Coronary artery (tissue), 2 donors: ENCODE results near the gene SP2.

Experiments used
- DNase-seq: peaks from one replicate; pipeline ENCODE4 v3.0.0-alpha.2; 2017; ENCODE audit warnings: low spot score
- H3K27ac ChIP-seq, 2 donors: fragments of 200-600 bp; sonication (generic); one replicate each; pipeline ENCODE4 v1.5.1; 2016 to 2019
- H3K4me3 ChIP-seq: fragments of 200-600 bp; sonication (generic); 2 replicates; pipeline ENCODE4 v1.5.1; 2016; ENCODE audit warnings: mild to moderate bottlenecking, moderate library complexity
- TF ChIP-seq, protein P1 (sequence below): fragments of 200-600 bp; sonication (generic); IDR thresholded peaks from one replicate; pipeline ENCODE4 v1.5.1; 2019; ENCODE audit warnings: antibody characterized with exemption

The SP2 gene

DNA sequence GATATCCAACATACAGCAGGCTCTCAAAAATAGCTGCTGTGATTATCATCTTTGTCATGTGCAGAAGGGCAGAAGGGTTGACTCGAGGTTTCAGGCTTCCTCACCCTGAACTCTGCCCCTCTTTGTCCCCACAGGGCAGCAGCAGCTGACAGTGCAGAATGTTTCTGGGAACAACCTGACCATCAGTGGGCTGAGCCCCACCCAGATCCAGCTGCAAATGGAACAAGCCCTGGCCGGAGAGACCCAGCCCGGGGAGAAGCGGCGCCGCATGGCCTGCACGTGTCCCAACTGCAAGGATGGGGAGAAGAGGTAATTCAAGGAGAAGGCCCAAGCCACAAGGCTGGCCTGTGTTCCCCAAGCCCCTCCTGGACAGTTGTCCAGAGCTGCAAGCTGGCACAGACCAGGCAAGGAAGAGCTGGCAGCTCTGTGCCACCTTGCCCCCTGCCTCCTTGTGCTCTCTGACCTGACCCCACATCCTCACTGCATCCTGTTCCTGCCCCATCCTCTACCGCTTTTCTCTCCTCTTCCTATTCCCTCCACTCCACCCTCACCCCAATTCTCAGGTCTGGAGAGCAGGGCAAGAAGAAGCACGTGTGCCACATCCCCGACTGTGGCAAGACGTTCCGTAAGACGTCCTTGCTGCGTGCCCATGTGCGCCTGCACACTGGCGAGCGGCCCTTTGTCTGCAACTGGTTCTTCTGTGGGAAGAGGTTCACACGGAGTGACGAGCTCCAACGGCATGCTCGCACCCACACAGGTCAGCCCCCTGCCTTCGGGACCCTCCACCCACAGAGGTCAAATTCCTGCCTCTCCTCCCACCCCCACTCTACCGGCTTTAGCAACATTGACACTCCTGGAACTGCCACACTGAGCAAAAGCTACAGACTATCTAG, 29.0 kb downstream of the SP2 start:
- Histone ChIP-seq H3K27ac (no peak overlapping the region), H3K4me3 (no peak overlapping the region)
- no peak for DNase-seq
- TF ChIP-seq, protein P1, sequence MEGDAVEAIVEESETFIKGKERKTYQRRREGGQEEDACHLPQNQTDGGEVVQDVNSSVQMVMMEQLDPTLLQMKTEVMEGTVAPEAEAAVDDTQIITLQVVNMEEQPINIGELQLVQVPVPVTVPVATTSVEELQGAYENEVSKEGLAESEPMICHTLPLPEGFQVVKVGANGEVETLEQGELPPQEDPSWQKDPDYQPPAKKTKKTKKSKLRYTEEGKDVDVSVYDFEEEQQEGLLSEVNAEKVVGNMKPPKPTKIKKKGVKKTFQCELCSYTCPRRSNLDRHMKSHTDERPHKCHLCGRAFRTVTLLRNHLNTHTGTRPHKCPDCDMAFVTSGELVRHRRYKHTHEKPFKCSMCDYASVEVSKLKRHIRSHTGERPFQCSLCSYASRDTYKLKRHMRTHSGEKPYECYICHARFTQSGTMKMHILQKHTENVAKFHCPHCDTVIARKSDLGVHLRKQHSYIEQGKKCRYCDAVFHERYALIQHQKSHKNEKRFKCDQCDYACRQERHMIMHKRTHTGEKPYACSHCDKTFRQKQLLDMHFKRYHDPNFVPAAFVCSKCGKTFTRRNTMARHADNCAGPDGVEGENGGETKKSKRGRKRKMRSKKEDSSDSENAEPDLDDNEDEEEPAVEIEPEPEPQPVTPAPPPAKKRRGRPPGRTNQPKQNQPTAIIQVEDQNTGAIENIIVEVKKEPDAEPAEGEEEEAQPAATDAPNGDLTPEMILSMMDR: no peak

DNA sequence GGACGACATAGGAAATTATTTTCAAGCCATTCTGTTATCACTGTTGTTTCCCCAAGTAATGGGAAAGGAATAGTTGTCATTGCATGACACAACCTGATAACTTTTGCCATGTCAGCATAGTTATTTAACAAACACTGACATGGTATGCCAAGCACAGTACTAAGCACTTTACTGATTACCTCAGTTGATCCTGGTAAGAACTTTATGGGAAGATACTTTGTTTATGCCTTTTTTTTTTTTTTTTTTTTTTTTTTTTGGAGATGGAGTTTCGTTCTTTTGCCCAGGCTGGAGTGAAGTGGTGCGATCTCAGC, 29.6 kb downstream of the SP2 start:
- Histone ChIP-seq H3K27ac (no peak overlapping the region), H3K4me3 (no peak overlapping the region)
- TF ChIP-seq, protein P1: no peak
- DNase-seq: no peak

DNA sequence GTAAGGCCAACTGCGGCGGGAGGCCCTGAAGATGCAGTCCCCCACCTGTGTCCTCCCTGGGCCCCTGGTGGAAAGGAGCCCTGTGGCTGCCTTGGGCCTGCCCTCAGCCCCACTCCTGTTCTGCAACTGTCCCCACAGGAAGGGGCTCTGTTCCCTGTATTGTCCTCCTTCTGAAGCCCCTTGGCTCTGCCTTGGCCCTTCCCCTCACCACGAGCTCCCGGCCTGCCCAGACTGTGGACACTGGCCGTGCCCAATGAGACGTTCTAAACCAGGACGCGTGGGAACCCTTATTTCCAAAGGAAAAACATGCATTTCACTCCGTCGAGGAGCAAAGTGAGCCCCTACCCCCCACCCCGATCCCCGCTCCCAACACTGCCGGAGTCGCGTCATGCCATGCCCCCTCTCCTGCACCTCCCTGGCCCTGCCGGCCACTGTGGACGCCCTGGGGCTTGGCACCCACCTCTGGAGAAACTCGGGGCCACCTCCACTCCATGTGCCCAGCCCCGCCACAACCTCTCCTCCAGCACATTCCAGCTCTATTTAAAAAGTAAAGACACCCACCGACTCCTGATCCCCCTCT, 31.9 kb downstream of the SP2 start:
- DNase-seq: no peak
- Histone ChIP-seq H3K4me3 (no peak overlapping the region), H3K27ac (no peak overlapping the region)
- TF ChIP-seq, protein P1: no peak

DNA sequence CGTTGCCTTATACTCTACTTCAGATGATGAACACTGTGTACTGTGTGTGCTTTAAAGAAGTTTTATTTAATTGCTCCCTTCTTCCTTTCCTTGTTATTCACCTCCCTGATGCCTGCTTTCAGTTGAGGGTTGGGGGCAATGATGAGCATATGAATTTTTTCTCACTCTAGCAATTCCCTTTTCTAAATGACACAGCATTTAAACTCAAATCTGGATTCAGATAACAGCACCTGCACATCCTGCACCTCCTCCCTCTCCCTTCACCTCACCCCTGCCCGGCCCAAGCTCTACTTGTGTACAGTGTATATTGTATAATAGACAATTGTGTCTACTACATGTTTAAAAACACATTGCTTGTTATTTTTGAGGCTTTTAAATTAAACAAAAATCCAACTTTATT, 32.4 kb downstream of the SP2 start:
- DNase-seq: no peak
- Histone ChIP-seq H3K27ac (no peak overlapping the region), H3K4me3 (no peak overlapping the region)
- TF ChIP-seq, protein P1: no peak

DNA sequence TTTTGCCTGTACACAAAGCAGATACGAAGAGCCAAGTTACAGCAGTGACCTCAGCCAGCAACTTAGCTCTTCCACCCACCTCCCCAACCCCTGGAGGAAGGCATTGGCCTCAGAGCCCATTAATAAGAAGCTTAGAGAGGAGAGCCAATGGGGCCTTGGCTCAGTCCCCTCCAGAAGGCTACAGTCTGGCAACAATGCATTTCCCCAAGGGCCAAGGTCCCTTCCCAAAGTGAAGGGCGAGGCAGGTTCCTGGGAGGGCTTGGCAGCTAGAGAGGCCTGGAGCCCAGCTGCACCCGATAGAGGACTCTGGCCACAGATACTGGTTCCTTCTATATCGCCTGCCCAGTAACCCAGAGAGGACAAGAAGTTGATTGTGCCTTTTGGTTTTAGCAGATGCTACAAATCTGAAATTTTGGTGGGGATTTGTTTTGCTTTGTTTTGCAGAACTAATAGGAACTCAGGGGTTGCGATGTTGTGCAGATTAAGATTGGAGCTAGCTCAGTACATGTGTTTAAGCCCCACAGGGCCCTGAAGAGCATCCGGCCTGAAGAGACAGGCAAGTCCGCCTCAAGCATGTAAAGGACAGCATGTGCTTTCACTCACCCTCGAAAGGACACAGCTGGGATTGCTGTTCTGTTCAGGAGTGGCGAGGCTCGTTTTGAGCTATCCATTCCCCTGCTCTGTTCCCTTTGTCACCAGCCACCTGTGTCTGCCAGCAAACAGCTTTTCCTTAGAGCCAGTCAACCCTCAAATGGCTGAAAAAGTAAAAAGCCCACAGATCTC, 33.4 kb downstream of the SP2 start:
- Histone ChIP-seq H3K27ac (no peak overlapping the region), H3K4me3 (no peak overlapping the region)
- DNase-seq: no peak
- TF ChIP-seq, protein P1: no peak

DNA sequence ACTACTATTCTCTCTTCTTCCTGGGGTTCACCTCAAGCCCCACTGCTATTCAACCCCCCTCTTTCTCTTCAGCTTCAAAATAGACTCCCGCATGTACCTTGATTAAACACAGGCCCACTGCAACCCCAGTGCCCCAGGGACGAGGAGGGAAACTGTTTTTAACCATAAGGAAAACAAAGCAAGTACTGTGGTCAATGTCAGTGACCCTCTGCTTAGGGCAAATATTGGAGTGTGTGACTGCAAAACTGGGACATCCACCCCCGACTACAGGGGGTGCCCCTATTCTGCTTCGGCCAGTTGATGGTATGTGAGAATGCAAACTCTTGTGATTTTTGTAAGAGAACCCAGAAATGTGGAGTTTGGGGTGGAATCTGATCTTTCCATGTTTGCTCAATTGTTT, 35.8 kb downstream of the SP2 start:
- DNase-seq: no peak
- no peak overlapping the region for H3K4me3 ChIP-seq
- TF ChIP-seq, protein P1: no peak
- H3K27ac ChIP-seq: no peak overlapping the region
